Neural cell (in vitro differentiated cells): ENCODE results near the gene IL10RB. TPM values are rescaled to one million over a fixed set of nuclear protein-coding genes. Genes with fewer than 3 reads are reported as not detected.

ENCODE experiments used
- H2AFZ ChIP-seq: fragments of 200-600, 300-800 bp; sonication (generic), shearing (Covaris generic); 2 replicates; pipeline ENCODE4 v1.6.0; 2014; ENCODE audit warnings: low read depth, mild to moderate bottlenecking, antibody characterized with exemption, low read length, moderate library complexity
- H3F3A ChIP-seq: fragments of 200-600 bp; shearing (Covaris generic); 2 replicates; pipeline ENCODE4 v1.6.1; 2016; ENCODE audit warnings: mild to moderate bottlenecking, moderate library complexity, mixed read lengths, antibody characterized with exemption, low read length; ENCODE audit not compliant: insufficient read depth, poor library complexity, severe bottlenecking
- H3K27ac ChIP-seq: fragments of 200-600, 300-800 bp; sonication (generic), shearing (Covaris generic); 2 replicates; pipeline ENCODE4 v1.5.1; 2014; ENCODE audit warnings: mild to moderate bottlenecking, low read length, moderate library complexity
- H3K27me3 ChIP-seq: fragments of 300-800, 200-600 bp; sonication (generic), shearing (Covaris generic); 2 replicates; pipeline ENCODE4 v1.6.0; 2014; ENCODE audit warnings: mild to moderate bottlenecking, low read depth, low read length, moderate library complexity; ENCODE audit not compliant: insufficient read depth
- H3K36me3 ChIP-seq: fragments of 300-800, 200-600 bp; sonication (generic), shearing (Covaris generic); 2 replicates; pipeline ENCODE4 v1.5.1; 2014; ENCODE audit warnings: mild to moderate bottlenecking, antibody characterized with exemption, low read length, moderate library complexity; ENCODE audit not compliant: insufficient read depth
- H3K4me2 ChIP-seq: fragments of 300-800, 200-600 bp; sonication (generic), shearing (Covaris generic); 2 replicates; pipeline ENCODE4 v1.6.0; 2014; ENCODE audit warnings: mild to moderate bottlenecking, low read length
- H3K4me3 ChIP-seq: fragments of 300-800, 200-600 bp; sonication (generic), shearing (Covaris generic); 2 replicates; pipeline ENCODE4 v1.5.1; 2014; ENCODE audit warnings: mild to moderate bottlenecking, low read length, moderate library complexity
- H3K79me2 ChIP-seq: fragments of 200-600 bp; shearing (Covaris generic); replicated peaks from 2 replicates; pipeline ENCODE4 v1.6.0; 2014; ENCODE audit warnings: mild to moderate bottlenecking, low read length, moderate library complexity; ENCODE audit not compliant: insufficient read depth
- H3K9ac ChIP-seq: fragments of 300-800, 200-600 bp; sonication (generic), shearing (Covaris generic); 2 replicates; pipeline ENCODE4 v1.6.1; 2016; ENCODE audit warnings: mild to moderate bottlenecking, low read length, mixed read lengths
- H3K9me2 ChIP-seq: fragments of 200-600 bp; shearing (Covaris generic); 2 replicates; pipeline ENCODE4 v1.6.1; 2016; ENCODE audit warnings: mild to moderate bottlenecking, low read length, mixed read lengths; ENCODE audit not compliant: insufficient read depth
- H3K9me3 ChIP-seq: fragments of 200-600, 300-800 bp; sonication (generic), shearing (Covaris generic); 2 replicates; pipeline ENCODE4 v1.6.1; 2016; ENCODE audit warnings: mild to moderate bottlenecking, mixed run types, low read length, moderate library complexity, mixed read lengths
- H4K20me1 ChIP-seq: fragments of 200-600 bp; shearing (Covaris generic); 2 replicates; pipeline ENCODE4 v1.6.1; 2016; ENCODE audit warnings: mild to moderate bottlenecking, mixed run types; ENCODE audit not compliant: insufficient read depth
- CTCF ChIP-seq: fragments of 450-650 bp; IDR thresholded peaks from 2 replicates; pipeline ENCODE4 v1.5.1; 2014; ENCODE audit warnings: antibody characterized with exemption, mild to moderate bottlenecking, moderate library complexity; ENCODE audit not compliant: poor library complexity, severe bottlenecking
- EP300 ChIP-seq: fragments of 450-650 bp; conservative IDR thresholded peaks from 2 replicates; pipeline ENCODE4 v1.6.1; 2014; ENCODE audit warnings: antibody characterized with exemption, mild to moderate bottlenecking, moderate library complexity; ENCODE audit not compliant: poor library complexity, severe bottlenecking
- EZH2 ChIP-seq: fragments of 200-600, 300-800 bp; shearing (Covaris generic), sonication (generic); IDR thresholded peaks from 2 replicates; pipeline ENCODE4 v1.6.1; 2014; ENCODE audit warnings: antibody characterized with exemption, low read length, borderline replicate concordance, mild to moderate bottlenecking; ENCODE audit not compliant: insufficient read depth, poor library complexity, severe bottlenecking
- MXI1 ChIP-seq: fragments of 450-650 bp; conservative IDR thresholded peaks from 2 replicates; pipeline ENCODE4 v1.6.1; 2014; ENCODE audit warnings: antibody characterized with exemption, mild to moderate bottlenecking; ENCODE audit not compliant: poor library complexity, severe bottlenecking
- POLR2AphosphoS5 ChIP-seq: IDR thresholded peaks from 2 replicates; pipeline ENCODE4 v1.6.1; 2012
- RAD21 ChIP-seq: fragments of 450-650 bp; conservative IDR thresholded peaks from 2 replicates; pipeline ENCODE4 v1.6.1; 2014; ENCODE audit warnings: antibody characterized with exemption, mild to moderate bottlenecking, moderate library complexity
- REST ChIP-seq: IDR thresholded peaks from 2 replicates; pipeline ENCODE4 v1.6.1; 2012; ENCODE audit warnings: borderline replicate concordance
- SMC3 ChIP-seq: fragments of 450-650 bp; conservative IDR thresholded peaks from 2 replicates; pipeline ENCODE4 v1.6.1; 2014; ENCODE audit warnings: antibody characterized with exemption, mild to moderate bottlenecking, moderate library complexity; ENCODE audit not compliant: poor library complexity
- TAF1 ChIP-seq: IDR thresholded peaks from 2 replicates; pipeline ENCODE4 v1.6.1; 2012; ENCODE audit warnings: low read depth
- polyA plus RNA-seq: library from polyadenylated mRNA; depleted of rRNA; stranded (reverse); fragments of >200 nt; gene quantifications from 2 replicates; pipeline ENCODE4 v1.2.3, GENCODE V29; 2014

Gene IL10RB
- polyA plus RNA-seq, 1 donor from 2014 or later: 6.0 TPM

- H3K79me2 ChIP-seq: no peaks in the 10 kb centered on the region
- H3F3A ChIP-seq: no peaks in the 10 kb centered on the region
- no peaks in the 10 kb centered on the region for H3K9me3 ChIP-seq
- H3K9me2 ChIP-seq: no peaks in the 10 kb centered on the region
- no peak overlapping the region for H3K4me3 ChIP-seq
- H3K36me3 ChIP-seq: peaks cover 6% of the 10 kb centered on the region
- H4K20me1 ChIP-seq: no peaks in the 10 kb centered on the region
- no peak overlapping the region for H2AFZ ChIP-seq
- no peak for TF ChIP-seq POLR2AphosphoS5
- TF ChIP-seq CTCF: no peak
- no peak for TF ChIP-seq TAF1
- TF ChIP-seq SMC3: no peak
- TF ChIP-seq MXI1: no peak
- no peaks in the 10 kb centered on the region for H3K27me3 ChIP-seq
- no peak overlapping the region for H3K9ac ChIP-seq
- no peak overlapping the region for H3K4me2 ChIP-seq
- no peak overlapping the region for H3K27ac ChIP-seq
These were observed 20.7 kb downstream of the IL10RB start for GRCh38 chr21:33286600-33287456.

- Histone ChIP-seq H3K9ac (no peak overlapping the region), H3F3A (no peaks in the 10 kb centered on the region), H3K4me3 (no peak overlapping the region), H3K79me2 (no peaks in the 10 kb centered on the region), H3K9me3 (no peaks in the 10 kb centered on the region), H3K9me2 (no peaks in the 10 kb centered on the region), H4K20me1 (no peaks in the 10 kb centered on the region), H3K27me3 (no peaks in the 10 kb centered on the region), H2AFZ (no peak overlapping the region), H3K36me3 (no peaks in the 10 kb centered on the region), H3K4me2 (no peak overlapping the region), H3K27ac (no peak overlapping the region)
- TF ChIP-seq RAD21: no peak
- no peak for TF ChIP-seq MXI1
- TF ChIP-seq TAF1: no peak
- TF ChIP-seq EP300: no peak
- TF ChIP-seq EZH2: no peak
- no peak for TF ChIP-seq REST
- no peak for TF ChIP-seq CTCF
- TF ChIP-seq SMC3: no peak
These were observed 23.1 kb downstream of the IL10RB start for GRCh38 chr21:33289199-33289819.
